Loucy (cell line): Measurements from ENCODE around the gene C2orf15.
A peak's percentile ranks its signal among the peaks of the same experiment; 100 is the strongest.

Experiments used
- H2AFZ ChIP-seq: fragments of 200-600 bp; sonication (generic); 2 replicates; pipeline ENCODE4 v1.6.0; 2016; ENCODE audit warnings: antibody characterized with exemption, mild to moderate bottlenecking, low read length, moderate library complexity
- H3F3A ChIP-seq: fragments of 200-600 bp; 2 replicates; pipeline ENCODE4 v1.6.0; 2016; ENCODE audit warnings: antibody characterized with exemption, low read depth, mild to moderate bottlenecking
- H3K27me3 ChIP-seq: fragments of 200-600 bp; sonication (generic); 2 replicates; pipeline ENCODE4 v1.6.1; 2014; ENCODE audit warnings: low read length, mild to moderate bottlenecking; ENCODE audit not compliant: insufficient read depth, poor library complexity, severe bottlenecking
- H3K36me3 ChIP-seq: fragments of 200-600 bp; sonication (generic); 2 replicates; pipeline ENCODE4 v1.6.1; 2016; ENCODE audit warnings: low read length; ENCODE audit not compliant: insufficient read depth
- H3K4me1 ChIP-seq: fragments of 200-600 bp; sonication (generic); 2 replicates; pipeline ENCODE4 v1.5.1; 2014; ENCODE audit warnings: low read length, mild to moderate bottlenecking; ENCODE audit not compliant: insufficient read depth, poor library complexity, severe bottlenecking
- H3K4me2 ChIP-seq: fragments of 200-600 bp; sonication (generic); 2 replicates; pipeline ENCODE4 v1.6.0; 2014; ENCODE audit warnings: antibody characterized with exemption, low read length, low read depth, mild to moderate bottlenecking; ENCODE audit not compliant: poor library complexity, severe bottlenecking
- H3K4me3 ChIP-seq: fragments of 200-600 bp; sonication (generic); 2 replicates; pipeline ENCODE4 v1.5.1; 2014; ENCODE audit warnings: low read length, mild to moderate bottlenecking, mixed read lengths; ENCODE audit not compliant: poor library complexity, severe bottlenecking
- H3K79me2 ChIP-seq: fragments of 200-600 bp; sonication (generic); 2 replicates; pipeline ENCODE4 v1.6.1; 2014; ENCODE audit warnings: low read length; ENCODE audit not compliant: insufficient read depth
- H3K9ac ChIP-seq: fragments of 200-600 bp; sonication (generic); 2 replicates; pipeline ENCODE4 v1.6.0; 2014; ENCODE audit warnings: mild to moderate bottlenecking, low read depth, low read length, moderate library complexity; ENCODE audit not compliant: poor library complexity, severe bottlenecking
- H3K9me2 ChIP-seq: fragments of 200-600 bp; sonication (generic); replicated peaks from 2 replicates; pipeline ENCODE4 v1.6.1; 2016; ENCODE audit warnings: low read depth, low read length, mixed read lengths
- H3K9me3 ChIP-seq: fragments of 200-600 bp; sonication (generic); 2 replicates; pipeline ENCODE4 v1.6.1; 2014; ENCODE audit warnings: mild to moderate bottlenecking, antibody characterized with exemption, low read length, low read depth; ENCODE audit not compliant: insufficient read depth
- H4K20me1 ChIP-seq: fragments of 200-600 bp; sonication (generic); 2 replicates; pipeline ENCODE4 v1.6.0; 2014; ENCODE audit warnings: antibody characterized with exemption, low read length, mild to moderate bottlenecking; ENCODE audit not compliant: insufficient read depth, poor library complexity, severe bottlenecking
- EZH2phosphoT487 ChIP-seq: fragments of 200-600 bp; IDR thresholded peaks from 2 replicates; pipeline ENCODE4 v1.6.1; 2018; ENCODE audit warnings: antibody characterized with exemption, mild to moderate bottlenecking, moderate library complexity, borderline replicate concordance
- TF ChIP-seq, protein P1 (sequence below): fragments of 200-600 bp; sonication (generic); conservative IDR thresholded peaks from 2 replicates; pipeline ENCODE4 v1.5.1; 2014; ENCODE audit warnings: mild to moderate bottlenecking, antibody characterized with exemption, low read length

Gene C2orf15

DNA sequence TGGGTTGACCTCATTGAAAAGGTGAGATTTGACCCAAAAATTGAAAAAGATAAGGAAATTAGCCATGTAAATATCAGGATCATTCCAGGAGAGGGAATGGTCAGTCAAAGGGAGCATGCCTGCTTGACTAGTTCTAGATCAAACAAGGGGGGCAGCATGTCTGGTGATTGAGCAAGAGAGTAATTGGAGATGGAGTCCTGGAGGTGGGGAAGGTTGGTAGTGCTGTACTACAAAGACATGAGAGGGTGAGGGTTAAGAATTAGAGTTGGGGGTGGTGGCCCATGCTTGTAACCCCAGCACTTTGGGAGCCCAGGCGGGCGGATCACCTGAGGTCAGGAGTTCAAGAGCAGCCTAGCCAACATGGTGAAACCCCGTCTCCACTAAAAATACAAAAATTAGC is 41.5 kb downstream of the C2orf15 start:
- Histone ChIP-seq H2AFZ (no peak overlapping the region), H3K9me3 (no peaks in the 10 kb centered on the region), H3K36me3 (no peaks in the 10 kb centered on the region; the same call in 1 of the 2 replicates), H3F3A (no peaks in the 10 kb centered on the region), H3K9me2 (no peaks in the 10 kb centered on the region), H3K4me3 (peak overlapping the region; percentile 94), H3K4me1 (peaks cover 39% of the 10 kb centered on the region), H3K9ac (no peak overlapping the region), H3K4me2 (peak overlapping the region; percentile 53), H3K27me3 (no peaks in the 10 kb centered on the region), H4K20me1 (peaks cover 14% of the 10 kb centered on the region), H3K79me2 (peaks cover 71% of the 10 kb centered on the region)
- no peak for TF ChIP-seq EZH2phosphoT487
- TF ChIP-seq, protein P1, sequence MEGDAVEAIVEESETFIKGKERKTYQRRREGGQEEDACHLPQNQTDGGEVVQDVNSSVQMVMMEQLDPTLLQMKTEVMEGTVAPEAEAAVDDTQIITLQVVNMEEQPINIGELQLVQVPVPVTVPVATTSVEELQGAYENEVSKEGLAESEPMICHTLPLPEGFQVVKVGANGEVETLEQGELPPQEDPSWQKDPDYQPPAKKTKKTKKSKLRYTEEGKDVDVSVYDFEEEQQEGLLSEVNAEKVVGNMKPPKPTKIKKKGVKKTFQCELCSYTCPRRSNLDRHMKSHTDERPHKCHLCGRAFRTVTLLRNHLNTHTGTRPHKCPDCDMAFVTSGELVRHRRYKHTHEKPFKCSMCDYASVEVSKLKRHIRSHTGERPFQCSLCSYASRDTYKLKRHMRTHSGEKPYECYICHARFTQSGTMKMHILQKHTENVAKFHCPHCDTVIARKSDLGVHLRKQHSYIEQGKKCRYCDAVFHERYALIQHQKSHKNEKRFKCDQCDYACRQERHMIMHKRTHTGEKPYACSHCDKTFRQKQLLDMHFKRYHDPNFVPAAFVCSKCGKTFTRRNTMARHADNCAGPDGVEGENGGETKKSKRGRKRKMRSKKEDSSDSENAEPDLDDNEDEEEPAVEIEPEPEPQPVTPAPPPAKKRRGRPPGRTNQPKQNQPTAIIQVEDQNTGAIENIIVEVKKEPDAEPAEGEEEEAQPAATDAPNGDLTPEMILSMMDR: no peak

DNA sequence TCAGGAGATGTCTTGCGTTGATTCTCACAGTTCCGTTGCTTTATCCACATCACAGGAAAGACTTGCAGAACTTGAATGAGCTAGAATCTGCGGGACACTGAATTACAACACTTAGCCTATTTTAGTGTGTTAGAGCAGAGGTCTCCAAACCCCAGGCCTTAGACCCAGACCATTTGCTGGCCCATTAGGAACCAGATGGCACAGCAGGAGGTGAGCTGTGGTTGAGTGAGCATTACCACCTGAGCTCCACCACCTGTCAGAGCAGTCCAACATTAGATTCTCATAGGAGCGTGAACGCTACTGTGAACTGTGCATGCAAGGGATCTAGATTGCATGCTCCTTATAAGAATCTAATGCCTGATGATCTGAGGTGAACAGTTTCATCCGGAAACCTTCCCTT is 43.3 kb downstream of the C2orf15 start:
- no peaks in the 10 kb centered on the region for H3K27me3 ChIP-seq
- H3K79me2 ChIP-seq: peaks cover 55% of the 10 kb centered on the region
- H3K4me2 ChIP-seq: no peak overlapping the region
- H2AFZ ChIP-seq: no peak overlapping the region
- H3K4me3 ChIP-seq: no peak overlapping the region
- no peak for TF ChIP-seq EZH2phosphoT487
- TF ChIP-seq, protein P1: no peak
- no peaks in the 10 kb centered on the region for H3F3A ChIP-seq
- peaks cover 7% of the 10 kb centered on the region for H4K20me1 ChIP-seq
- no peaks in the 10 kb centered on the region for H3K9me3 ChIP-seq
- H3K9ac ChIP-seq: no peak overlapping the region
- H3K4me1 ChIP-seq: peaks cover 27% of the 10 kb centered on the region
- peaks cover 7% of the 10 kb centered on the region; the same call in 1 of the 2 replicates for H3K36me3 ChIP-seq
- H3K9me2 ChIP-seq: no peaks in the 10 kb centered on the region

DNA sequence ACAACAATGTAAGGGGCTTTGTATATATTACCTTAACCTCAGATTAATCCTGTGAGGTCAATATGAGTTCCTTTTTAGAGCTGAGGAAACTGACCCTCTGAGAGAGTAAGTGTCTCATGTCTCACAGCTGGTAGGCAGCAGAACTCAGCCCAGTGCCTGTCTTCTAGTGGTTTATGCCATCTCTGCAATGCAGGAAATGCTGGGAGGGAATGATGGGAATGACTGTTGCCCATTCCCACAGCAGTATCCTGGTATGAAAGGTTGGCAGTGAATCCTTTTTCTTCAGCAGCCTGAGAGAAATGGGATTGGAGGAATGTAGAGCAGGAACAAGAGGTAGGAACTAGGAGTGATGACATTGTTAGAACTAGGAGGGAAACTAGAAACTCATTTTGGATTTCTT is 45.5 kb downstream of the C2orf15 start:
- Histone ChIP-seq H3K4me1 (peaks cover 16% of the 10 kb centered on the region), H2AFZ (no peak overlapping the region), H3K9me3 (no peaks in the 10 kb centered on the region), H3K9ac (no peak overlapping the region), H3K27me3 (no peaks in the 10 kb centered on the region), H3K36me3 (peaks cover 10% of the 10 kb centered on the region; the same call in 1 of the 2 replicates), H4K20me1 (no peaks in the 10 kb centered on the region), H3K79me2 (peaks cover 35% of the 10 kb centered on the region), H3K9me2 (no peaks in the 10 kb centered on the region), H3F3A (no peaks in the 10 kb centered on the region), H3K4me2 (no peak overlapping the region), H3K4me3 (no peak overlapping the region)
- TF ChIP-seq EZH2phosphoT487: no peak
- TF ChIP-seq, protein P1: no peak
